K562 (cell line): Measurements from ENCODE around the gene SYNJ2. TPM values are rescaled to one million over a fixed set of nuclear protein-coding genes. Genes with fewer than 3 reads are reported as not detected.

ENCODE experiments used
- ATAC-seq: fragments of 200-7000 bp; cut with Tn5 transposase; 3 replicates; pipeline ENCODE4 v1.9.1; 2020; ENCODE audit warnings: moderate library complexity
- BruUV-seq: library from RNA; stranded (reverse); fragments of 400-500 nt; replicated peaks from 2 replicates; lab custom pipeline; 2021; lab: Mats Ljungman, UMichigan
- CTCF ChIA-PET: fragments of 300-600 bp; formaldehyde crosslinking; extraction: SDS; loops from one replicate; lab custom pipeline; 2021; ENCODE audit warnings: low intra/inter-chr PET ratio; lab: Yijun Ruan, JAX
- POLR2A ChIA-PET: fragments of 300-600, 350-650 bp; sonication (Branson Sonifier 250); formaldehyde crosslinking; extraction: SDS; loops from one replicate; lab custom pipeline; 2021; ENCODE audit warnings: antibody characterized with exemption, inconsistent platforms; lab: Yijun Ruan, JAX
- DNase-seq, 4 experiments: peaks; one replicate each; pipeline versions ENCODE4 v3.0.0 to v3.0.0-alpha.2; 2011 to 2018; ENCODE audit warnings: low spot score in 3 of 4, mixed read lengths in 3 of 4; ENCODE audit errors: extremely low read depth in 1 of 4
- FAIRE-seq: peaks from 2 replicates; lab custom pipeline; 2011; peaks lifted over from hg19 to GRCh38; lab: Jason Lieb, UNC
- H2AFZ ChIP-seq: 2 replicates; pipeline ENCODE4 v1.6.0; 2011; ENCODE audit warnings: low read depth, low read length, control low read depth, inconsistent platforms
- H3K27ac ChIP-seq: fragments of 200-600 bp; 3 replicates; pipeline ENCODE4 v1.8.0; 2011; ENCODE audit warnings: low read depth, mild to moderate bottlenecking, control low read depth, inconsistent platforms, low read length, moderate library complexity, mixed read lengths; ENCODE audit errors: extremely low read depth
- H3K27me3 ChIP-seq, 2 experiments: fragments of 300-600 bp in 1 of 2; 2 replicates in 1 of 2; 3 replicates in 1 of 2; pipeline versions ENCODE4 v1.6.0 to v1.8.0; 2011; ENCODE audit warnings: inconsistent platforms in 2 of 2, low read length in 2 of 2, mild to moderate bottlenecking in 1 of 2, mixed read lengths in 1 of 2, moderate library complexity in 1 of 2; ENCODE audit not compliant: control insufficient read depth in 2 of 2, insufficient read depth in 2 of 2
- H3K36me3 ChIP-seq: fragments of 300-600 bp; 3 replicates; pipeline ENCODE4 v1.8.0; 2011; ENCODE audit warnings: mild to moderate bottlenecking, low read length, inconsistent platforms; ENCODE audit not compliant: control insufficient read depth, insufficient read depth
- H3K4me1 ChIP-seq, 2 experiments: fragments of 200-600 bp in 1 of 2; replicated peaks in 1 of 2; 2 replicates in 1 of 2; 3 replicates in 1 of 2; pipeline versions ENCODE4 v1.5.1 to v1.8.0; 2011; ENCODE audit warnings: inconsistent platforms in 2 of 2, low read length in 2 of 2, mild to moderate bottlenecking in 1 of 2, mixed read lengths in 1 of 2, moderate library complexity in 1 of 2; ENCODE audit not compliant: control insufficient read depth in 2 of 2, insufficient read depth in 2 of 2
- H3K4me2 ChIP-seq: 2 replicates; pipeline ENCODE4 v1.6.1; 2011; ENCODE audit warnings: low read length, control low read depth, inconsistent platforms, mixed read lengths; ENCODE audit not compliant: insufficient read depth
- H3K4me3 ChIP-seq: fragments of 200-600 bp; sonication (generic), shearing (Covaris generic); 2 replicates; pipeline ENCODE4 v1.5.1; 2016; ENCODE audit warnings: control low read depth, inconsistent platforms
- H3K79me2 ChIP-seq: fragments of 200-600 bp; 3 replicates; pipeline ENCODE4 v1.8.0; 2011; ENCODE audit warnings: low read length, inconsistent platforms; ENCODE audit not compliant: control insufficient read depth, insufficient read depth
- H3K9ac ChIP-seq, 2 experiments: 2 replicates each; pipeline versions ENCODE4 v1.6.0 to v1.6.1; 2011; ENCODE audit warnings: low read depth in 2 of 2, low read length in 2 of 2, control low read depth in 1 of 2, inconsistent platforms in 1 of 2, mild to moderate bottlenecking in 1 of 2, mixed read lengths in 1 of 2; ENCODE audit not compliant: insufficient read depth in 1 of 2
- H3K9me1 ChIP-seq: one replicate; pipeline ENCODE4 v1.6.0; 2011; ENCODE audit warnings: inconsistent platforms, mild to moderate bottlenecking, low read length, moderate library complexity; ENCODE audit not compliant: control insufficient read depth, insufficient read depth
- H3K9me3 ChIP-seq: replicated peaks from 2 replicates; pipeline ENCODE4 v1.5.1; 2011; ENCODE audit warnings: low read depth, low read length, inconsistent platforms; ENCODE audit not compliant: control insufficient read depth, insufficient read depth
- H4K20me1 ChIP-seq: replicated peaks from 2 replicates; pipeline ENCODE4 v1.6.1; 2011; ENCODE audit warnings: low read length, inconsistent platforms, mixed read lengths; ENCODE audit not compliant: control insufficient read depth, insufficient read depth
- BDP1 ChIP-seq: IDR thresholded peaks from 3 replicates; pipeline ENCODE4 v1.6.1; 2011; ENCODE audit not compliant: insufficient read length, insufficient read depth
- DMBX1 ChIP-seq: fragments of 250-450 bp; sonication (Bioruptor Pico); IDR thresholded peaks from 2 replicates; pipeline ENCODE4 v1.8.0; 2022; ENCODE audit warnings: inconsistent platforms, mild to moderate bottlenecking, moderate library complexity, borderline replicate concordance
- ETS1 ChIP-seq: conservative IDR thresholded peaks from 2 replicates; pipeline ENCODE4 v1.6.1; 2011; ENCODE audit warnings: low read depth, mild to moderate bottlenecking, low read length; ENCODE audit not compliant: control insufficient read depth
- FOXO4 ChIP-seq: fragments of 450-650 bp; formaldehyde crosslinking; IDR thresholded peaks from 2 replicates; pipeline ENCODE4 v1.4.0; 2020; ENCODE audit warnings: mild to moderate bottlenecking, moderate library complexity
- HDAC2 ChIP-seq: fragments of 450-650 bp; IDR thresholded peaks from 2 replicates; pipeline ENCODE4 v1.6.1; 2016; ENCODE audit warnings: mild to moderate bottlenecking
- NR3C1 ChIP-seq: sonication (generic); formaldehyde crosslinking; IDR thresholded peaks from 2 replicates; pipeline ENCODE4 v1.8.1; 2022; ENCODE audit warnings: missing genetic modification reagents
- PML ChIP-seq: IDR thresholded peaks from 2 replicates; pipeline ENCODE4 v1.6.1; 2012; ENCODE audit warnings: low read length, inconsistent platforms
- SMARCA5 ChIP-seq: fragments of 450-650 bp; IDR thresholded peaks from 2 replicates; pipeline ENCODE4 v1.6.1; 2016
- TAF9B ChIP-seq: fragments of 450-650 bp; IDR thresholded peaks from 2 replicates; pipeline ENCODE4 v1.6.1; 2018; ENCODE audit warnings: mild to moderate bottlenecking; ENCODE audit not compliant: partially characterized antibody
- THAP12 ChIP-seq: fragments of 250-450 bp; sonication (Bioruptor Pico); IDR thresholded peaks from 2 replicates; pipeline ENCODE4 v1.9.0; 2021; ENCODE audit warnings: mild to moderate bottlenecking, inconsistent platforms
- ZFP30 ChIP-seq: fragments of 250-450 bp; sonication (Bioruptor Pico); IDR thresholded peaks from 2 replicates; pipeline ENCODE4 v1.8.0; 2022; ENCODE audit warnings: moderate library complexity, mild to moderate bottlenecking, inconsistent platforms, borderline replicate concordance
- ZNF41 ChIP-seq: fragments of 250-450 bp; sonication (Bioruptor Pico); conservative IDR thresholded peaks from 2 replicates; pipeline ENCODE4 v1.4.0; 2020; ENCODE audit warnings: mild to moderate bottlenecking
- WGBS: fragments of 100-300 bp; shearing (Covaris generic); methylation state at CpG from one replicate; pipeline ENCODE4 v1.1.6; 2016; ENCODE audit warnings: low coverage, mixed read lengths; ENCODE audit not compliant: insufficient coverage; ENCODE audit errors: missing lambda C conversion rate; 5-methylcytosine and 5-hydroxymethylcytosine counted together
- in situ Hi-C: fragments of 300-500 bp; cut with MboI; formaldehyde crosslinking; loops from 4 replicates; pipeline ENCODE4 v1.15.0; 2018; ENCODE audit warnings: inconsistent platforms, mixed read lengths
- intact Hi-C: fragments of 100-400 bp; cut with micrococcal nuclease; formaldehyde crosslinking; loops from 2 replicates; pipeline ENCODE4 v1.14.2; 2022
- polyA plus RNA-seq, 8 experiments: library from polyadenylated mRNA; depleted of rRNA in 4 of 8; stranded (reverse) in 5 of 8; unstranded in 3 of 8; fragments of >200 nt; fragmentation: Nextera tagmentation in 2 of 8; fragmentation: Illumina TruSeq in 1 of 8; extraction: Ambion mirVana in 2 of 8; extraction: Trizol in 1 of 8; gene quantifications; 2 replicates each; pipeline versions ENCODE4 v1.2.1 to v1.2.3, GENCODE V29; 2011 to 2014; ENCODE audit warnings: inconsistent platforms in 1 of 8, missing spikeins in 1 of 8
- total RNA-seq, 7 experiments: library from RNA; depleted of rRNA in 6 of 7; stranded (reverse); fragments of >200 nt in 6 of 7; fragmentation: Illumina TruSeq in 2 of 7; extraction: Trizol in 2 of 7; gene quantifications; 2 replicates each; pipeline versions ENCODE4 v1.2.1 to v1.2.3, GENCODE V29; 2011 to 2021; ENCODE audit warnings: low replicate concordance in 1 of 7

SYNJ2 gene
- total and polyA plus RNA-seq, 9 of the 15 experiments (the other 6 are each of a cell fraction or from before 2014, with no cell fraction given), result 3.0 to 27.7 (median 17.8) TPM

GRCh38 chr6:158092806-158093205 lies 111.1 kb downstream of the SYNJ2 start:
- BruUV-seq, result no TSS peak
- in situ Hi-C loops (no loop called here), intact Hi-C loops (no loop called here)
- TF ChIP-seq TAF9B, result no peak
- TF ChIP-seq DMBX1 (CRISPR knock-in tag), result no peak
- no peak for TF ChIP-seq FOXO4 (CRISPR knock-in tag)
- TF ChIP-seq ZFP30 (CRISPR knock-in tag), result no peak
- no peak for TF ChIP-seq SMARCA5
- TF ChIP-seq THAP12 (CRISPR knock-in tag), result no peak
- TF ChIP-seq ETS1, result no peak
- no peak for TF ChIP-seq ZNF41
- TF ChIP-seq PML, result no peak
- TF ChIP-seq BDP1, result no peak
- no peak for TF ChIP-seq NR3C1 (CRISPR knock-in tag)
- TF ChIP-seq HDAC2, result no peak
- 92% methylated on average over 9 of the region's 9 CpGs for WGBS
- Histone ChIP-seq H4K20me1 (0 out of 2 replicates have a peak, but pooled peaks cover 3% of the 10 kb centered on the region), H3K9me3 (no peaks in the 10 kb centered on the region), H3K4me1 (no peaks in the 10 kb centered on the region), H3K9ac (no peak overlapping the region), H3K9me1 (no peaks in the 10 kb centered on the region), H3K79me2 (no peaks in the 10 kb centered on the region), H3K27me3 (no peaks in the 10 kb centered on the region), H3K36me3 (peaks cover 64% of the 10 kb centered on the region; the same call in 2 of the 3 replicates), H2AFZ (no peak overlapping the region), H3K4me3 (no peak overlapping the region), H3K4me2 (no peak overlapping the region), H3K27ac (no peak overlapping the region)
- ChIA-PET CTCF (no interaction called here), POLR2A (no interaction called here)
- no peak for FAIRE-seq
- DNase-seq, result no peak
- no peak for ATAC-seq
